Nephron progenitor cell (in vitro differentiated cells): ENCODE data around the gene RFPL2.

ENCODE experiments used
- DNase-seq: peaks from one replicate; pipeline ENCODE4 v3.0.0; 2021
- H3K27ac Mint-ChIP-seq: 2 replicates; pipeline ENCODE4 v1.8.0; 2021; ENCODE audit warnings: mild to moderate bottlenecking, moderate library complexity, mixed read lengths
- H3K27me3 Mint-ChIP-seq: 2 replicates; pipeline ENCODE4 v1.8.0; 2021; ENCODE audit warnings: mild to moderate bottlenecking, low read depth, mixed read lengths; ENCODE audit not compliant: poor library complexity
- H3K36me3 Mint-ChIP-seq: 2 replicates; pipeline ENCODE4 v1.8.0; 2021; ENCODE audit warnings: low read depth, mixed read lengths
- H3K4me1 Mint-ChIP-seq: 2 replicates; pipeline ENCODE4 v1.8.0; 2021; ENCODE audit warnings: mixed read lengths
- H3K4me3 Mint-ChIP-seq: 2 replicates; pipeline ENCODE4 v1.8.0; 2021; ENCODE audit warnings: mild to moderate bottlenecking, moderate library complexity, mixed read lengths
- H3K9me3 Mint-ChIP-seq: 2 replicates; pipeline ENCODE4 v1.8.0; 2021; ENCODE audit warnings: mild to moderate bottlenecking, moderate library complexity, mixed read lengths
- TF ChIP-seq, protein P1 (sequence below): fragments of 200-600 bp; sonication (generic); IDR thresholded peaks from 2 replicates; pipeline ENCODE4 v1.5.0; 2021; ENCODE audit warnings: antibody characterized with exemption

Gene RFPL2

DNA sequence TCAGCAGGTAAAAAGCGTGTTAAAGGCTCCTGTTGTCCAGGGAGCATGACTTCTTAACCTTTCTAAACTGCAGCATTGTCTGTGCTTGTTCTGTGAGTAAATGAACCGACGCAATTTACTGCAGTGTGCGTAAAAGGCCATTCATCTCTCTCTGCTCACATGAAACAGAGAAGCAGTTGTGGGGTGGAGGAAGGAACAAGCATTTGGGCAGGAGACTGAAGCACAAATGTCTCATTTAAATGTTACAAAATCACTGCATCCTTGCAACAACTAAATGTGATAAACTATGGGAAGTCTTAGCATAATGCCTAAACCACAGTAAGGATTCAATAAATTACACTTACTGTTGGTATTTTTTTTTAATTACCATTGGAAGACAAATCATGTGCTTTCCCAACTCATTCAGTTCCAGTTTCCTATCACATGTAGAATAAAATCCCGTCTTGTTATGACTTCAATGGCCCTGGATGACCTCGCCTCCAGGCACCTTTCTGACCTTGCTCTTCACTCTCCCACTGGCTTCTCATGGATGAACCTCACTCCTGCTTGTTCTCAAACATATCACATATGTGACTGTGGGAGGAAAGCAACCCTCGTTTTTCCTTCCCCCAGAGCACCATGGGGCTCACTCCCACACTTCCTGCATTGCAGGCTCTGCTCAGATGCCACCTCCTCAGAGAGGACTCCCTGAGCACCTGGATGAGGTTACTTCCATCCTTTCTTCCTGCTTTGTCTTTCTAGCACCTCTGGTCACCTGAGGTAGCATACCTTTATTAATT, 21.6 kb upstream of the RFPL2 start:
- Mint-ChIP-seq H3K4me1 (peaks cover 13% of the 10 kb centered on the region), H3K9me3 (no peaks in the 10 kb centered on the region), H3K27ac (no peak overlapping the region), H3K4me3 (peak overlapping the region; percentile 18), H3K27me3 (peaks cover 41% of the 10 kb centered on the region), H3K36me3 (no peaks in the 10 kb centered on the region)
- no peak for DNase-seq
- TF ChIP-seq, protein P1, sequence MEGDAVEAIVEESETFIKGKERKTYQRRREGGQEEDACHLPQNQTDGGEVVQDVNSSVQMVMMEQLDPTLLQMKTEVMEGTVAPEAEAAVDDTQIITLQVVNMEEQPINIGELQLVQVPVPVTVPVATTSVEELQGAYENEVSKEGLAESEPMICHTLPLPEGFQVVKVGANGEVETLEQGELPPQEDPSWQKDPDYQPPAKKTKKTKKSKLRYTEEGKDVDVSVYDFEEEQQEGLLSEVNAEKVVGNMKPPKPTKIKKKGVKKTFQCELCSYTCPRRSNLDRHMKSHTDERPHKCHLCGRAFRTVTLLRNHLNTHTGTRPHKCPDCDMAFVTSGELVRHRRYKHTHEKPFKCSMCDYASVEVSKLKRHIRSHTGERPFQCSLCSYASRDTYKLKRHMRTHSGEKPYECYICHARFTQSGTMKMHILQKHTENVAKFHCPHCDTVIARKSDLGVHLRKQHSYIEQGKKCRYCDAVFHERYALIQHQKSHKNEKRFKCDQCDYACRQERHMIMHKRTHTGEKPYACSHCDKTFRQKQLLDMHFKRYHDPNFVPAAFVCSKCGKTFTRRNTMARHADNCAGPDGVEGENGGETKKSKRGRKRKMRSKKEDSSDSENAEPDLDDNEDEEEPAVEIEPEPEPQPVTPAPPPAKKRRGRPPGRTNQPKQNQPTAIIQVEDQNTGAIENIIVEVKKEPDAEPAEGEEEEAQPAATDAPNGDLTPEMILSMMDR, result no peak

DNA sequence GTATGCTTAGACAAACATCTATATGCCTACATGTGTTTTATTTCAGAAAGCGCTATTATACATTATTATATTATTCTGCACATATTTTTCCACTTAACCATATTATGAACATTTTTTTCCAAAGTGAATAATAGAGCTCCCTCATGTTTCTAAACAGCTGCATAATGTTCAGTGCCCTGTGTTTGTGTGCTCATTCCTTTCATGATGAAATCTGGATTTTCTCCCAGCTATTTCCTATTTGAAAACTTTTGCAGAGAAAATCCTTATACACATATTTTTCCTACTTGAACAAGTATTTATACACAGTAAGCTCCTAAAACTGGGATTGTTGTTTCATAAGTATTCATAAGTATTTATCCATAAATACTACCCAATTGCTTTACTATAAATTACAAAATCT, 18.1 kb upstream of the RFPL2 start:
- Mint-ChIP-seq H3K4me1 (peaks cover 13% of the 10 kb centered on the region), H3K27ac (no peak overlapping the region), H3K36me3 (no peaks in the 10 kb centered on the region), H3K27me3 (peaks cover 51% of the 10 kb centered on the region), H3K9me3 (no peaks in the 10 kb centered on the region), H3K4me3 (no peak overlapping the region)
- no peak for DNase-seq
- TF ChIP-seq, protein P1, result no peak

- Mint-ChIP-seq H3K27ac (no peak overlapping the region), H3K27me3 (peaks cover 35% of the 10 kb centered on the region), H3K4me3 (no peak overlapping the region), H3K36me3 (no peaks in the 10 kb centered on the region), H3K9me3 (no peaks in the 10 kb centered on the region), H3K4me1 (no peaks in the 10 kb centered on the region)
- DNase-seq, result no peak
- TF ChIP-seq, protein P1, result no peak
Observed at GRCh38 chr22:32219026-32219425, 14.2 kb upstream of the RFPL2 start.

DNA sequence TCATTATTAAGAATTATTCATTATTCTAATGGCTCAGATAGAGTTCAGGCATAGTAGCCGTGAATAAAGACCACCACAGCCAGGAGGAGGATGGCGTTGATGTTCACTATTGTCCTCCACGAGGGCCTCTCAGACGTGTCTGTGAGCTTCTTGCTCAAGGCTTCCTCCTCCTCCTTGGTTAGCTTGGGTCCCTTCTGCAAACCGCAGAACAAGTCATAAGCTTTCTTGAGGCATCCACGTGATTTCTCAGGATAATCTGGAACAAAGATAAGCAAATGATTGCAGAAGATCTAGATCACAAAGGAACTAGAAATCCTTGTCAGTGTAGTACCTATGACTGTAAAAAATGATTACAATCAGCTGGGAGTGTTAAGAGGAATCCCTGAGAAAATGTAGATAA, 13.6 kb upstream of the RFPL2 start:
- no peaks in the 10 kb centered on the region for H3K4me1 Mint-ChIP-seq
- H3K4me3 Mint-ChIP-seq, result no peak overlapping the region
- H3K9me3 Mint-ChIP-seq, result no peaks in the 10 kb centered on the region
- TF ChIP-seq, protein P1, result no peak
- no peak for DNase-seq
- H3K36me3 Mint-ChIP-seq, result no peaks in the 10 kb centered on the region
- H3K27ac Mint-ChIP-seq, result no peak overlapping the region
- H3K27me3 Mint-ChIP-seq, result peaks cover 29% of the 10 kb centered on the region

GRCh38 chr22:32217465-32217864, 12.6 kb upstream of the RFPL2 start:
- no peak for DNase-seq
- Mint-ChIP-seq H3K4me1 (no peaks in the 10 kb centered on the region), H3K9me3 (no peaks in the 10 kb centered on the region), H3K27me3 (peaks cover 19% of the 10 kb centered on the region), H3K27ac (no peak overlapping the region), H3K4me3 (no peak overlapping the region), H3K36me3 (no peaks in the 10 kb centered on the region)
- TF ChIP-seq, protein P1, result no peak

GRCh38 chr22:32216911-32217310, 12.0 kb upstream of the RFPL2 start:
- Mint-ChIP-seq H3K27me3 (peaks cover 19% of the 10 kb centered on the region), H3K4me3 (no peak overlapping the region), H3K27ac (no peak overlapping the region), H3K36me3 (no peaks in the 10 kb centered on the region), H3K4me1 (no peaks in the 10 kb centered on the region), H3K9me3 (no peaks in the 10 kb centered on the region)
- TF ChIP-seq, protein P1, result no peak
- no peak for DNase-seq
